Neural cell (in vitro differentiated cells): Measurements from ENCODE around the gene CCSAP. TPM values are rescaled to one million over a fixed set of nuclear protein-coding genes. Genes with fewer than 3 reads are reported as not detected.

Source experiments
- H2AFZ ChIP-seq: fragments of 200-600, 300-800 bp; sonication (generic), shearing (Covaris generic); 2 replicates; pipeline ENCODE4 v1.6.0; 2014; ENCODE audit warnings: low read depth, mild to moderate bottlenecking, antibody characterized with exemption, low read length, moderate library complexity
- H3F3A ChIP-seq: fragments of 200-600 bp; shearing (Covaris generic); 2 replicates; pipeline ENCODE4 v1.6.1; 2016; ENCODE audit warnings: mild to moderate bottlenecking, moderate library complexity, mixed read lengths, antibody characterized with exemption, low read length; ENCODE audit not compliant: insufficient read depth, poor library complexity, severe bottlenecking
- H3K27ac ChIP-seq: fragments of 200-600, 300-800 bp; sonication (generic), shearing (Covaris generic); 2 replicates; pipeline ENCODE4 v1.5.1; 2014; ENCODE audit warnings: mild to moderate bottlenecking, low read length, moderate library complexity
- H3K27me3 ChIP-seq: fragments of 300-800, 200-600 bp; sonication (generic), shearing (Covaris generic); 2 replicates; pipeline ENCODE4 v1.6.0; 2014; ENCODE audit warnings: mild to moderate bottlenecking, low read depth, low read length, moderate library complexity; ENCODE audit not compliant: insufficient read depth
- H3K36me3 ChIP-seq: fragments of 300-800, 200-600 bp; sonication (generic), shearing (Covaris generic); 2 replicates; pipeline ENCODE4 v1.5.1; 2014; ENCODE audit warnings: mild to moderate bottlenecking, antibody characterized with exemption, low read length, moderate library complexity; ENCODE audit not compliant: insufficient read depth
- H3K4me2 ChIP-seq: fragments of 300-800, 200-600 bp; sonication (generic), shearing (Covaris generic); 2 replicates; pipeline ENCODE4 v1.6.0; 2014; ENCODE audit warnings: mild to moderate bottlenecking, low read length
- H3K4me3 ChIP-seq: fragments of 300-800, 200-600 bp; sonication (generic), shearing (Covaris generic); 2 replicates; pipeline ENCODE4 v1.5.1; 2014; ENCODE audit warnings: mild to moderate bottlenecking, low read length, moderate library complexity
- H3K79me2 ChIP-seq: fragments of 200-600 bp; shearing (Covaris generic); replicated peaks from 2 replicates; pipeline ENCODE4 v1.6.0; 2014; ENCODE audit warnings: mild to moderate bottlenecking, low read length, moderate library complexity; ENCODE audit not compliant: insufficient read depth
- H3K9ac ChIP-seq: fragments of 300-800, 200-600 bp; sonication (generic), shearing (Covaris generic); 2 replicates; pipeline ENCODE4 v1.6.1; 2016; ENCODE audit warnings: mild to moderate bottlenecking, low read length, mixed read lengths
- H3K9me2 ChIP-seq: fragments of 200-600 bp; shearing (Covaris generic); 2 replicates; pipeline ENCODE4 v1.6.1; 2016; ENCODE audit warnings: mild to moderate bottlenecking, low read length, mixed read lengths; ENCODE audit not compliant: insufficient read depth
- H3K9me3 ChIP-seq: fragments of 200-600, 300-800 bp; sonication (generic), shearing (Covaris generic); 2 replicates; pipeline ENCODE4 v1.6.1; 2016; ENCODE audit warnings: mild to moderate bottlenecking, mixed run types, low read length, moderate library complexity, mixed read lengths
- H4K20me1 ChIP-seq: fragments of 200-600 bp; shearing (Covaris generic); 2 replicates; pipeline ENCODE4 v1.6.1; 2016; ENCODE audit warnings: mild to moderate bottlenecking, mixed run types; ENCODE audit not compliant: insufficient read depth
- EP300 ChIP-seq: fragments of 450-650 bp; conservative IDR thresholded peaks from 2 replicates; pipeline ENCODE4 v1.6.1; 2014; ENCODE audit warnings: antibody characterized with exemption, mild to moderate bottlenecking, moderate library complexity; ENCODE audit not compliant: poor library complexity, severe bottlenecking
- EZH2 ChIP-seq: fragments of 200-600, 300-800 bp; shearing (Covaris generic), sonication (generic); IDR thresholded peaks from 2 replicates; pipeline ENCODE4 v1.6.1; 2014; ENCODE audit warnings: antibody characterized with exemption, low read length, borderline replicate concordance, mild to moderate bottlenecking; ENCODE audit not compliant: insufficient read depth, poor library complexity, severe bottlenecking
- MXI1 ChIP-seq: fragments of 450-650 bp; conservative IDR thresholded peaks from 2 replicates; pipeline ENCODE4 v1.6.1; 2014; ENCODE audit warnings: antibody characterized with exemption, mild to moderate bottlenecking; ENCODE audit not compliant: poor library complexity, severe bottlenecking
- POLR2AphosphoS5 ChIP-seq: IDR thresholded peaks from 2 replicates; pipeline ENCODE4 v1.6.1; 2012
- RAD21 ChIP-seq: fragments of 450-650 bp; conservative IDR thresholded peaks from 2 replicates; pipeline ENCODE4 v1.6.1; 2014; ENCODE audit warnings: antibody characterized with exemption, mild to moderate bottlenecking, moderate library complexity
- REST ChIP-seq: IDR thresholded peaks from 2 replicates; pipeline ENCODE4 v1.6.1; 2012; ENCODE audit warnings: borderline replicate concordance
- SMC3 ChIP-seq: fragments of 450-650 bp; conservative IDR thresholded peaks from 2 replicates; pipeline ENCODE4 v1.6.1; 2014; ENCODE audit warnings: antibody characterized with exemption, mild to moderate bottlenecking, moderate library complexity; ENCODE audit not compliant: poor library complexity
- TAF1 ChIP-seq: IDR thresholded peaks from 2 replicates; pipeline ENCODE4 v1.6.1; 2012; ENCODE audit warnings: low read depth
- polyA plus RNA-seq: library from polyadenylated mRNA; depleted of rRNA; stranded (reverse); fragments of >200 nt; gene quantifications from 2 replicates; pipeline ENCODE4 v1.2.3, GENCODE V29; 2014
- TF ChIP-seq, protein P1 (sequence below): fragments of 450-650 bp; IDR thresholded peaks from 2 replicates; pipeline ENCODE4 v1.5.1; 2014; ENCODE audit warnings: antibody characterized with exemption, mild to moderate bottlenecking, moderate library complexity; ENCODE audit not compliant: poor library complexity, severe bottlenecking

CCSAP gene
- polyA plus RNA-seq, 1 donor from 2014 or later: 66.7 TPM

DNA sequence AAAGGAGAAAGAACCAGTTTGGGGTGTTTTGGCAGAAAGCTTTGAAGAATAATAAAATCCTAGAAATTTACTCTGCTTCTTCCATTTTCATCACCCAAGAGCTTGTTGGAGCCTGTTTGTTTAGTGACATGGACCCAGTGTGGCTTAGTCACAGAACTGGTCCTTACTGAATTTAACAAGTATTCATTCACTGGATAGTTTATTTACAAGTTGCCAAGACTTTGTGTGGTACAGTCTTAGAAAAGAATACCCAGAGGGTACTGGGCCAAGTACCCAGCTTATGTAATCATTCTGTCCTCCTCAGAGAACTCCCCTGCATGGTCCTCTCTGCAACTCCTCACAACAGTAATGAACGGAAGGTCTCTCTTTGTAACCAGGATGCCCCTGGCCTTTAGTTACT, 55.6 kb downstream of the CCSAP start:
- Histone ChIP-seq H3K36me3 (no peaks in the 10 kb centered on the region), H3K27me3 (no peaks in the 10 kb centered on the region), H2AFZ (no peak overlapping the region), H3K9me3 (no peaks in the 10 kb centered on the region), H3K9me2 (no peaks in the 10 kb centered on the region), H4K20me1 (no peaks in the 10 kb centered on the region), H3K27ac (no peak overlapping the region), H3K4me3 (no peak overlapping the region), H3K4me2 (no peak overlapping the region), H3F3A (no peaks in the 10 kb centered on the region), H3K9ac (no peak overlapping the region), H3K79me2 (peaks cover 20% of the 10 kb centered on the region)
- no peak for TF ChIP-seq EP300
- no peak for TF ChIP-seq POLR2AphosphoS5
- TF ChIP-seq SMC3: no peak
- TF ChIP-seq, protein P1, sequence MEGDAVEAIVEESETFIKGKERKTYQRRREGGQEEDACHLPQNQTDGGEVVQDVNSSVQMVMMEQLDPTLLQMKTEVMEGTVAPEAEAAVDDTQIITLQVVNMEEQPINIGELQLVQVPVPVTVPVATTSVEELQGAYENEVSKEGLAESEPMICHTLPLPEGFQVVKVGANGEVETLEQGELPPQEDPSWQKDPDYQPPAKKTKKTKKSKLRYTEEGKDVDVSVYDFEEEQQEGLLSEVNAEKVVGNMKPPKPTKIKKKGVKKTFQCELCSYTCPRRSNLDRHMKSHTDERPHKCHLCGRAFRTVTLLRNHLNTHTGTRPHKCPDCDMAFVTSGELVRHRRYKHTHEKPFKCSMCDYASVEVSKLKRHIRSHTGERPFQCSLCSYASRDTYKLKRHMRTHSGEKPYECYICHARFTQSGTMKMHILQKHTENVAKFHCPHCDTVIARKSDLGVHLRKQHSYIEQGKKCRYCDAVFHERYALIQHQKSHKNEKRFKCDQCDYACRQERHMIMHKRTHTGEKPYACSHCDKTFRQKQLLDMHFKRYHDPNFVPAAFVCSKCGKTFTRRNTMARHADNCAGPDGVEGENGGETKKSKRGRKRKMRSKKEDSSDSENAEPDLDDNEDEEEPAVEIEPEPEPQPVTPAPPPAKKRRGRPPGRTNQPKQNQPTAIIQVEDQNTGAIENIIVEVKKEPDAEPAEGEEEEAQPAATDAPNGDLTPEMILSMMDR: no peak
- no peak for TF ChIP-seq MXI1
- no peak for TF ChIP-seq EZH2
- no peak for TF ChIP-seq REST
- no peak for TF ChIP-seq RAD21
- no peak for TF ChIP-seq TAF1

GRCh38 chr1:229286099-229286766, 56.6 kb downstream of the CCSAP start:
- Histone ChIP-seq H3F3A (no peaks in the 10 kb centered on the region), H2AFZ (no peak overlapping the region), H3K4me2 (no peak overlapping the region), H3K4me3 (no peak overlapping the region), H3K79me2 (peaks cover 24% of the 10 kb centered on the region), H3K27ac (no peak overlapping the region), H3K9ac (no peak overlapping the region), H3K36me3 (no peaks in the 10 kb centered on the region), H3K27me3 (no peaks in the 10 kb centered on the region), H3K9me3 (no peaks in the 10 kb centered on the region), H3K9me2 (no peaks in the 10 kb centered on the region), H4K20me1 (no peaks in the 10 kb centered on the region)
- TF ChIP-seq POLR2AphosphoS5 (no peak), EZH2 (no peak), SMC3 (no peak), TAF1 (no peak), RAD21 (no peak), EP300 (no peak), REST (no peak), MXI1 (no peak)
- TF ChIP-seq, protein P1: no peak
